Uterus (tissue), 2 donors: ENCODE results near the gene STK39.

ENCODE experiments used
- CTCF ChIP-seq, 4 experiments: fragments of 200-600 bp in 2 of 4; fragments of 450-650 bp in 2 of 4; sonication (generic) in 2 of 4; IDR thresholded peaks; one replicate each; pipeline ENCODE4 v1.5.1; 2016 to 2019; ENCODE audit warnings: antibody characterized with exemption in 4 of 4, mild to moderate bottlenecking in 2 of 4, moderate library complexity in 1 of 4
- POLR2A ChIP-seq, 2 donors: fragments of 450-650 bp; IDR thresholded peaks; one replicate each; pipeline ENCODE4 v1.6.1; 2016; ENCODE audit warnings: antibody characterized with exemption in 2 of 2, mild to moderate bottlenecking in 1 of 2, moderate library complexity in 1 of 2

- TF ChIP-seq CTCF (IDR thresholded peaks at IDR 0.05) (no peak), POLR2A (IDR thresholded peaks at IDR 0.05) (no peak)
These were observed 57.4 kb downstream of the STK39 start for GRCh38 chr2:168189835-168190569.
